Bronchial epithelial cell (primary cell): ENCODE measurements around the gene HOXA3. TPM values are rescaled to one million over a fixed set of nuclear protein-coding genes. Genes with fewer than 3 reads are reported as not detected.

Experiments used
- DNase-seq: peaks from one replicate; pipeline ENCODE4 v3.0.0-alpha.2; 2010; ENCODE audit warnings: low read depth
- FAIRE-seq: peaks from 2 replicates; lab custom pipeline; 2011; peaks lifted over from hg19 to GRCh38; lab: Jason Lieb, UNC
- H3K27me3 ChIP-seq: 2 replicates; pipeline ENCODE4 v1.5.1; 2011; ENCODE audit warnings: low read length; ENCODE audit not compliant: control insufficient read depth, insufficient read depth
- H3K36me3 ChIP-seq: 2 replicates; pipeline ENCODE4 v1.5.1; 2011; ENCODE audit warnings: low read length; ENCODE audit not compliant: control insufficient read depth, insufficient read depth
- H3K4me3 ChIP-seq: 2 replicates; pipeline ENCODE4 v1.5.1; 2011; ENCODE audit warnings: mild to moderate bottlenecking, low read depth, low read length, control low read depth
- CTCF ChIP-seq: IDR thresholded peaks from 2 replicates; pipeline ENCODE4 v1.5.1; 2011; ENCODE audit warnings: mild to moderate bottlenecking, moderate library complexity, low read length, control low read depth, inconsistent platforms; ENCODE audit not compliant: insufficient read depth, severe bottlenecking
- total RNA-seq: library from RNA; depleted of rRNA; stranded (reverse); fragments of >200 nt; gene quantifications from 2 replicates; pipeline ENCODE4 v1.2.1, GENCODE V29; 2014

The HOXA3 gene
- total RNA-seq, 1 donor from 2014 or later = not detected

- no peak for TF ChIP-seq CTCF
- DNase-seq (no peak), FAIRE-seq (no peak)
- no peaks in the 10 kb centered on the region for H3K36me3 ChIP-seq
- no peak overlapping the region for H3K4me3 ChIP-seq
- H3K27me3 ChIP-seq = peaks cover 65% of the 10 kb centered on the region
These were observed 22.4 kb downstream of the HOXA3 start for GRCh38 chr7:27129729-27130539.

GRCh38 chr7:27128776-27129728, 23.3 kb downstream of the HOXA3 start:
- TF ChIP-seq CTCF = no peak
- Histone ChIP-seq H3K4me3 (no peak overlapping the region), H3K27me3 (peaks cover 69% of the 10 kb centered on the region), H3K36me3 (no peaks in the 10 kb centered on the region)
- DNase-seq (no peak), FAIRE-seq (no peak)

GRCh38 chr7:27128034-27128433, 24.3 kb downstream of the HOXA3 start:
- Histone ChIP-seq H3K36me3 (no peaks in the 10 kb centered on the region), H3K27me3 (peaks cover 73% of the 10 kb centered on the region), H3K4me3 (no peak overlapping the region)
- DNase-seq (no peak), FAIRE-seq (no peak)
- no peak for TF ChIP-seq CTCF

GRCh38 chr7:27126596-27127327, 25.6 kb downstream of the HOXA3 start:
- H3K27me3 ChIP-seq = peaks cover 84% of the 10 kb centered on the region
- no peak for TF ChIP-seq CTCF
- H3K4me3 ChIP-seq = no peak overlapping the region
- DNase-seq = no peak
- FAIRE-seq = no peak
- H3K36me3 ChIP-seq = no peaks in the 10 kb centered on the region

- no peak for FAIRE-seq
- no peak for DNase-seq
- Histone ChIP-seq H3K27me3 (peaks cover 82% of the 10 kb centered on the region), H3K36me3 (no peaks in the 10 kb centered on the region), H3K4me3 (no peak overlapping the region)
- TF ChIP-seq CTCF = no peak
These were observed 26.4 kb downstream of the HOXA3 start for GRCh38 chr7:27125986-27126394.
